ENCODE data around the gene IRF2BP2. TPM values are rescaled to one million over a fixed set of nuclear protein-coding genes. Genes with fewer than 3 reads are reported as not detected.

Gene IRF2BP2
- total and polyA plus RNA-seq, 2 of the 13 experiments (the other 11 are each of a cell fraction or from before 2014, with no cell fraction given) = 140 to 147 TPM

GRCh38 chr1:234578735-234579134 is 31.2 kb downstream of the IRF2BP2 start:
- Histone ChIP-seq H3K36me3 (replicated peaks in 1 of 2; ENCODE audit: control insufficient read depth in 1 of 2, insufficient read depth in 2 of 2, low read length in 2 of 2) (no peaks in the 10 kb centered on the region), H4K20me1 (ENCODE audit: insufficient read depth, low read length) (no peaks in the 10 kb centered on the region), H3K4me2 (ENCODE audit: low read depth, low read length) (no peak overlapping the region), H3K9ac (ENCODE audit: insufficient read depth, low read depth, low read length) (no peak overlapping the region), H2AFZ (ENCODE audit: low read length) (no peak overlapping the region), H3K4me3 (replicated peaks in 1 of 3; ENCODE audit: insufficient read depth in 1 of 3, low read depth in 2 of 3, low read length in 3 of 3) (no peak overlapping the region), H3K27ac (ENCODE audit: extremely low read length, insufficient read depth, low read length) (no peak overlapping the region), H3K27me3 (ENCODE audit: control insufficient read depth in 1 of 2, insufficient read depth in 2 of 2, low read length in 2 of 2) (peaks cover 0 to 3% of the 10 kb centered on the region in 2 experiments; a peak in 1 of 5 replicates), H3K9me3 (ENCODE audit: low read length) (no peaks in the 10 kb centered on the region), H3K4me1 (ENCODE audit: insufficient read depth, low read length) (peaks cover 12% of the 10 kb centered on the region), H3K79me2 (ENCODE audit: insufficient read depth, low read length) (no peaks in the 10 kb centered on the region)
- in situ Hi-C loops (cut with HindIII; ENCODE audit: extremely low pct_ligation_motif_present, low pct_unique_long_range_greater_than_20kb) (no loop called here), intact Hi-C loops (cut with micrococcal nuclease; ENCODE audit: unreplicated experiment) (no loop called here)
- CTCF ChIA-PET (ENCODE audit: low intra/inter-chr PET ratio, low total read pairs) = no interaction called here
- no TSS peak for BruUV-seq (replicated peaks)
- TF ChIP-seq ETV6 (CRISPR knock-in tag; conservative IDR thresholded peaks at IDR 0.05) = no peak
- no peak for FAIRE-seq
- no peak for DNase-seq (ENCODE audit: low spot score)
- POLR2A ChIA-PET = interaction anchor here (0.9 to 1.4 kb wide), 2 partner anchors 33 to 35 kb away, joined by 3 to 4 read pairs; no protein-coding TSS in a partner anchor
- peak; percentile 57; the same call in 2 of the 3 replicates for ATAC-seq
- 25% methylated on average over 8 of the region's 8 CpGs for WGBS (ENCODE audit: low lambda C conversion rate)

GRCh38 chr1:234578087-234578486 is 31.9 kb downstream of the IRF2BP2 start:
- Histone ChIP-seq H3K79me2 (ENCODE audit: insufficient read depth, low read length) (no peaks in the 10 kb centered on the region), H3K4me3 (replicated peaks in 1 of 3; ENCODE audit: insufficient read depth in 1 of 3, low read depth in 2 of 3, low read length in 3 of 3) (no peak overlapping the region), H3K27ac (ENCODE audit: extremely low read length, insufficient read depth, low read length) (no peak overlapping the region), H3K4me1 (ENCODE audit: insufficient read depth, low read length) (peaks cover 12% of the 10 kb centered on the region), H3K27me3 (ENCODE audit: control insufficient read depth in 1 of 2, insufficient read depth in 2 of 2, low read length in 2 of 2) (peaks cover 0 to 3% of the 10 kb centered on the region in 2 experiments; a peak in 1 of 5 replicates), H3K4me2 (ENCODE audit: low read depth, low read length) (no peak overlapping the region), H3K36me3 (replicated peaks in 1 of 2; ENCODE audit: control insufficient read depth in 1 of 2, insufficient read depth in 2 of 2, low read length in 2 of 2) (no peaks in the 10 kb centered on the region), H3K9ac (ENCODE audit: insufficient read depth, low read depth, low read length) (no peak overlapping the region), H4K20me1 (ENCODE audit: insufficient read depth, low read length) (no peaks in the 10 kb centered on the region), H2AFZ (ENCODE audit: low read length) (no peak overlapping the region), H3K9me3 (ENCODE audit: low read length) (no peaks in the 10 kb centered on the region)
- ATAC-seq (no peak), DNase-seq (ENCODE audit: low spot score) (no peak), FAIRE-seq (no peak)
- TF ChIP-seq ZMYM4 (CRISPR knock-in tag; IDR thresholded peaks at IDR 0.05) (no peak), FOXJ3 (CRISPR knock-in tag; IDR thresholded peaks at IDR 0.05; ENCODE audit: borderline replicate concordance) (no peak), SMARCC2 (IDR thresholded peaks at IDR 0.05) (no peak), NBN (conservative IDR thresholded peaks at IDR 0.05) (no peak), MEIS1 (CRISPR knock-in tag; IDR thresholded peaks at IDR 0.05; ENCODE audit: borderline replicate concordance) (no peak), ELF4 (CRISPR knock-in tag; IDR thresholded peaks at IDR 0.05; ENCODE audit: borderline replicate concordance) (no peak), ZBTB42 (CRISPR knock-in tag; IDR thresholded peaks at IDR 0.05) (no peak), ZNF7 (CRISPR knock-in tag; IDR thresholded peaks at IDR 0.05) (no peak), ATM (IDR thresholded peaks at IDR 0.05; ENCODE audit: borderline replicate concordance) (no peak)
- intact Hi-C loops (cut with micrococcal nuclease; ENCODE audit: unreplicated experiment) (no loop called here), in situ Hi-C loops (cut with HindIII; ENCODE audit: extremely low pct_ligation_motif_present, low pct_unique_long_range_greater_than_20kb) (no loop called here)
- BruUV-seq (replicated peaks) = no TSS peak
- CTCF ChIA-PET (ENCODE audit: low intra/inter-chr PET ratio, low total read pairs) = no interaction called here
- WGBS (ENCODE audit: low lambda C conversion rate) = 0% methylated on average over 2 of the region's 2 CpGs
- POLR2A ChIA-PET = interaction anchor here (0.9 to 1.4 kb wide), 2 partner anchors 33 to 34 kb away, joined by 3 to 4 read pairs; no protein-coding TSS in a partner anchor

Data from HepG2 (cell line).